ENCODE results near the gene KIAA0513.

KIAA0513 gene

DNA sequence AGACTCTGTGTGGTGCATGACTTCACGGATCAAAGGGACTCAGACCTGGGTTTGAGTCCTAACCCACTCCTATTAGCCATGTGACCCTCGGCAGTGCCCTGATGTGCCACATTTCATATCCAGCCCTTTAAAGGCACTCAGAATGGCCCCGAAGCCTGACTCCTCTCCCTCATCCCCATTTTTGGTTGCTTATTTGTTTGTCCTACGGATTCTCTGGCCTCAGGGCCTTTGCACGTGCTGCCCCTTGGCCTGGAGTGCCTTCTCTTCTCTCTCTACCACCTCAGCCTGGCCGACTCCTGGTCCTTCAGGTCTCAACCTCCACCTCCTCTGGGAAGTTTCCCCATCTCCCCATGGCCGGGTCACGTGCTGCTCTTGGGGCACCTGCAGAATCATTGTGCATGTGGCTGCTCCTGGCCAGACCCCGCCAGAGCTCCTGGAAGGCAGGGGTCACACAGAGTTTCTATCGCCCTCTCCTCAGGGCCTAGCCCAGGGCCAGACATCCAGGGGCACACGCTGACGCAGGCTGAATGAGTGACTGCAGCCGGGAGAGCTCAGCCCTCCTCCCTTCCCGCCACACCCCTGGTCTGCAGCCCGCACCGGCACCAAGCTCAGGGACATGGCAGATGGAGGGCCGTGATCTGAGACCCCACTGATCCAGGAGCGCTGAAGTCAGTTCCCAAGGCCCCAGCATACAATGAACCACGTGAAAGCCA is 106.6 kb downstream of the KIAA0513 start:
- DNase-seq (ENCODE audit: low spot score): no peak

DNA sequence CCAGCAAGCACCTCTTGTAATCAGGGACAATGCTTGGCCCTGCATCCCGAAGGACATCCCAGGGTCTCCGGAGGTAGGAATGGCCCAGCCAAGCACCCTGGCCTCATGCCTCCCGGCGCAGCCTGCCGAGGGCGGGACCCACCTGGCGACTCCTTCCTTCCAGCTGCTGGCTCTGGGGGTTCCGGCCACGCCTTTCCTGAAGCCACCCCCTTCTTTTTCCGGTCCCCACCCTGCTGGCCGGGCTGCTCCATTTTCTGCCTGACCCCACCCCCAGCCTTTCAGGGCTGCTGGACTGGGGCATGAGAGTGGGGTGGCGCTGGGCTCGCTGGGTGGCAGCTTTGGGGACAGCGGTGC is 107.2 kb downstream of the KIAA0513 start:
- no peak for DNase-seq (ENCODE audit: low spot score)

DNA sequence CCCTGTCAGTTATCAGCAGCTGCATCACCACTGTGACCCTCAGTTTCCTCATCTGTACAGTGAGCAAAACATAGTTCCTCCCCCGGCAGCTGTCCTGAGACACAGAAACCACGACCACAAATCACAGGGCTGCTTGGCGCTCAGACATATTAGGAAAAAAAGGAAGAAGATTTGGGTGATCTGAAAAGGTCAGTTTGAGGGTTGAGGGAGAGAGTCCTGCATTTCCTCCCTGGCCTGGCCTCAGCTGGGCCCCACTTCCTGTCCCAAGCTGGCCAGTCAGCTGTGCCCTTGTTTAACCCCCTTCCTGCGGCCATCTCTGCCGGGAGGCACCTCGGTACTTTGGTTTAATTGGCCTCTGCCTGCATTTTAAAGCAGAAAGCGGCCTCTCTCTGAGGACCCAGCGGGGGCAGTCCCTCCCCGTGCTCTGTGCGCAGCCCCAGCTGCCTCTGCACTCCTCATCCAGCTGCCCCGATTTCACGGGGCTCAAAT is 108.7 kb downstream of the KIAA0513 start:
- no peak for DNase-seq (ENCODE audit: low spot score)

GRCh38 chr16:85136702-85137322 is 109.2 kb downstream of the KIAA0513 start:
- peak; percentile 83 for DNase-seq (ENCODE audit: low spot score)

DNA sequence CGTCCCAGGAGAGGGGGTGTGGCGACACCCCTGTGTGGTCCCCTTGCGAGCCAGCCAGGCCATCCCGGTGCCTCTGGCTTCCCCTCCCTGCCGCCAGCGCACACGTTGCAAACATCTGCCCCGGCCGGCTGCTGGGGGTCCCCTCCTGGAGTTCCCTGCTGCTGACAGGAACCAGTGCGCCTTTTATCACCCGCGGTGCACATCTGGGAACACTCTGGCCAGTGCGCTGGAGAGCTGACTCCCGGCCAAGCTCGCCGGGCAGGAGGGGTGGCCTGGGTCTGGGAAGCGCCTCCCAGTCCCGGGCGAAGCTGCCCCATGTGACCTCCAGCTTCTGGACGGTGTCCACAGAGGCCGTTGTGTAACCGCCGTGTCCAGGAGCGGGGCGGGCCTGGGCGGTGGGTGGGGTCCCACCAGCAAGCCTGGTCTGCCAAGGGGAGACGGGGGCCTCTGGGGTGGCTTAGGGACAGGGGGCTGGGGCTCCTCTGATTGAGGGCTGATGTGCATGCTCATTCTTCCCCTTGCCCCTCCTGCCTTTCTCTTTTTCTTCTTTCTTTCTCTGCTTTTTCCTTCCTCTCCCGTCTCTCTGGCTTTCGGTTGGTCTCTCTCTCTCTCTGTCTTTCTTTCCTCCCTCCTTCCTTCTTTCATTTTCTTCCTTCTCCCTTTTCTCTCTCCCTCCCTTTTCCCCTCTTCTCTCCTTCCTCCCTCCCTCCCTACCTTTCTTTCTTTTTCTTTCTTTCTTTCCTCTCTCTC is 109.9 kb downstream of the KIAA0513 start:
- DNase-seq (ENCODE audit: low spot score): peak; percentile 75

GRCh38 chr16:85138073-85138824 is 110.7 kb downstream of the KIAA0513 start:
- DNase-seq (ENCODE audit: low spot score): no peak

DNA sequence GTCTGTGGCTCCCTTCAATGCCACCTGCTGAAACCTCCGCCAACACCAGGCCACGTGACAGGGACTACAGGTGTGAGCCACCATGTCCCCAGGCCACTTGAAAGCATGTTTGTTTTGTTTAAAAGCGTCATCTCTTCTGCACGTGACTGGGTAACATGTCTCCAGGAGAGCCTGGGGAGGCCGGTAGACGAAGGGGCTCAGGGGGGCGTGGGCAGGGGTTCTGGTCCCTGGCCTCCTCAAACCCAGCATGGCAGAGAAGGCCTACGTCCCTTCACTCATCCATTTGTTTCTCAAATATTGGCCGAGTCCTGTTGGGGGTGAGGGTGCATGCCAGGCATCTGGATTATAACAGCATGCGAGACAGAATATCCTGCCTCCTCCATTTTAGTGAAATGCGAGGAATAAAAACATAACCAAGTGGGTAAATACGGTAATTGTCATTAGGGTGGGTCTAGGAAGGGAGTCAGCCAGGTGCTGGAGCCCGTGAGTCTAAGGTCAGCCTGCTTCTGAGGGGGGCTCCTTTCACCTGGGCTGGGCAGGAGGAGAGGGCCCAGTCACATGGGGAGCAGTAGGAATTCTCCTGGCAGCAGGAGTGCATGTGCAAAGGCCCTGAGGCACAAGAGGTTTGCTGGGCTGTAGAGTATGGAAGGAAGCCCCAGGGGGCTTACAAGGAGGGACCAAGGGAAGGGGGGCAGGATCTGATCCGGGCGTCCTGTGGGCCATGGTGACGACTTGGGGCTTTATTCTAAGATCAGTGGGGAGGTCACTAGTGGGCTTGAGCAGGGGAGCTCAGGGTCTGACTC is 111.4 kb downstream of the KIAA0513 start:
- no peak for DNase-seq (ENCODE audit: low spot score)

DNA sequence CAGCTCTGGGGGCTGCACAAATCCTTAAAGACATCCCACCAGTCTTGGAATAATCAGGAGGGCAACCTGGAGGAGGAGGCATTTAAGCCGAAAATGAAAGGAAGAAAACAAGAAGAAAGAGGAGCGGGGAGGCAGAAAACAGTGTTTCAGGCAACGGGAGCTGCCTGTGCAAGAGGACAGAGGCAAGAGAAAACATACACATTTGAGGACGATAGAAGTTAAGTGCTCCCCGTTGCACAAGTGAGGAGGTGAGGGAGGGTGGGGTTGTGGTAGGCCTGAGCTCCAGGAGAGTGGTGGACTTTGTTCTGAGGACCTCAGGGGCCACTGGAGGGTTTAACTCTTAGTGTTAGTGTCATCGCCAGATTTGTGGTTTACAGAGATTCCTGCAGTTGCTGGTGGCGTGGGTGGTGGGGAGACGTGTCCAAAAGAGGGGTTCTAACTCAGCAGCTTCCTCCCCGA is 112.3 kb downstream of the KIAA0513 start:
- no peak for DNase-seq (ENCODE audit: low spot score)

GRCh38 chr16:85140455-85141012 is 112.9 kb downstream of the KIAA0513 start:
- no peak for DNase-seq (ENCODE audit: low spot score)

GRCh38 chr16:85141491-85142128 is 114.0 kb downstream of the KIAA0513 start:
- DNase-seq (ENCODE audit: low spot score): peak; percentile 90

GRCh38 chr16:85142129-85142513 is 114.5 kb downstream of the KIAA0513 start:
- no peak for DNase-seq (ENCODE audit: low spot score)

- no peak for DNase-seq (ENCODE audit: low spot score)
Observed at GRCh38 chr16:85142771-85143211, 115.2 kb downstream of the KIAA0513 start.
